B cell (primary cell): ENCODE data around the gene LIMS2.

Source experiments
- EZH2 ChIP-seq: IDR thresholded peaks from 2 replicates; pipeline ENCODE4 v1.6.1; 2012; ENCODE audit warnings: borderline replicate concordance, low read depth, mild to moderate bottlenecking, moderate library complexity, low read length; ENCODE audit not compliant: insufficient read depth, poor library complexity, severe bottlenecking
- TF ChIP-seq, protein P1 (sequence below): fragments of 200-600 bp; IDR thresholded peaks from one replicate; pipeline ENCODE4 v1.8.0; 2022; ENCODE audit warnings: antibody characterized with exemption, mild to moderate bottlenecking

GRCh38 chr2:127663566-127664064 lies 11.7 kb downstream of the LIMS2 start:
- TF ChIP-seq EZH2: no peak
- TF ChIP-seq, protein P1, sequence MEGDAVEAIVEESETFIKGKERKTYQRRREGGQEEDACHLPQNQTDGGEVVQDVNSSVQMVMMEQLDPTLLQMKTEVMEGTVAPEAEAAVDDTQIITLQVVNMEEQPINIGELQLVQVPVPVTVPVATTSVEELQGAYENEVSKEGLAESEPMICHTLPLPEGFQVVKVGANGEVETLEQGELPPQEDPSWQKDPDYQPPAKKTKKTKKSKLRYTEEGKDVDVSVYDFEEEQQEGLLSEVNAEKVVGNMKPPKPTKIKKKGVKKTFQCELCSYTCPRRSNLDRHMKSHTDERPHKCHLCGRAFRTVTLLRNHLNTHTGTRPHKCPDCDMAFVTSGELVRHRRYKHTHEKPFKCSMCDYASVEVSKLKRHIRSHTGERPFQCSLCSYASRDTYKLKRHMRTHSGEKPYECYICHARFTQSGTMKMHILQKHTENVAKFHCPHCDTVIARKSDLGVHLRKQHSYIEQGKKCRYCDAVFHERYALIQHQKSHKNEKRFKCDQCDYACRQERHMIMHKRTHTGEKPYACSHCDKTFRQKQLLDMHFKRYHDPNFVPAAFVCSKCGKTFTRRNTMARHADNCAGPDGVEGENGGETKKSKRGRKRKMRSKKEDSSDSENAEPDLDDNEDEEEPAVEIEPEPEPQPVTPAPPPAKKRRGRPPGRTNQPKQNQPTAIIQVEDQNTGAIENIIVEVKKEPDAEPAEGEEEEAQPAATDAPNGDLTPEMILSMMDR: no peak
